GM18861 (cell line): ENCODE results near the gene PRKAR2B.
"Not testable (repeated sequence)": the region's sequence is repeated elsewhere in the genome, so short reads cannot be mapped to it uniquely, and the experiment has no call there.

ENCODE experiments used
- ATAC-seq: cut with Tn5 transposase; IDR thresholded peaks from one replicate; pipeline ENCODE4 v1.9.1; 2021; ENCODE audit not compliant: unreplicated experiment

The PRKAR2B gene

GRCh38 chr7:107026166-107026565 is 18.3 kb upstream of the PRKAR2B start:
- no peak for ATAC-seq

GRCh38 chr7:107027208-107027607 is 17.3 kb upstream of the PRKAR2B start:
- no peak for ATAC-seq

GRCh38 chr7:107029061-107029763 is 15.3 kb upstream of the PRKAR2B start:
- no peak for ATAC-seq

GRCh38 chr7:107029764-107030286 is 14.7 kb upstream of the PRKAR2B start:
- ATAC-seq = no peak

- ATAC-seq = no peak
These were observed 12.5 kb upstream of the PRKAR2B start for GRCh38 chr7:107032050-107032449.

- no peak for ATAC-seq
These were observed 11.6 kb upstream of the PRKAR2B start for GRCh38 chr7:107032720-107033438.

GRCh38 chr7:107034553-107034952 is 10.0 kb upstream of the PRKAR2B start:
- no peak for ATAC-seq

- no peak for ATAC-seq
These were observed 9.1 kb upstream of the PRKAR2B start for GRCh38 chr7:107035446-107035845.

- no peak for ATAC-seq
These were observed 8.0 kb upstream of the PRKAR2B start for GRCh38 chr7:107036535-107036934.

GRCh38 chr7:107037717-107038603 is 6.5 kb upstream of the PRKAR2B start:
- ATAC-seq = no peak

GRCh38 chr7:107039199-107039900 is 5.2 kb upstream of the PRKAR2B start:
- ATAC-seq = no peak

- ATAC-seq = no peak
These were observed 3.4 kb upstream of the PRKAR2B start for GRCh38 chr7:107041097-107041496.

GRCh38 chr7:107041764-107042163 is 2.7 kb upstream of the PRKAR2B start:
- not testable (repeated sequence) for ATAC-seq

GRCh38 chr7:107042326-107042910 is 2.1 kb upstream of the PRKAR2B start:
- ATAC-seq = not testable (repeated sequence)

- ATAC-seq = no peak
These were observed 1.0 kb upstream of the PRKAR2B start for GRCh38 chr7:107043491-107043890.

- no peak for ATAC-seq
These were observed 571 bp upstream of the PRKAR2B start for GRCh38 chr7:107043921-107044346.

GRCh38 chr7:107045195-107045960 is 873 bp downstream of the PRKAR2B start:
- ATAC-seq = no peak

GRCh38 chr7:107045980-107046379 is 1.5 kb downstream of the PRKAR2B start:
- no peak for ATAC-seq

GRCh38 chr7:107046491-107047259 is 2.2 kb downstream of the PRKAR2B start:
- no peak for ATAC-seq
